Superior temporal gyrus (tissue), 1 donor: ENCODE data around the gene CFAP77.

Experiments
- DNase-seq: peaks from one replicate; pipeline ENCODE4 v3.0.0-alpha.2; 2016; ENCODE audit errors: extremely low spot score

Gene CFAP77

GRCh38 chr9:132579427-132579798, 169.4 kb downstream of the CFAP77 start:
- DNase-seq, result no peak

- DNase-seq, result no peak
Observed at GRCh38 chr9:132582276-132582785, 172.3 kb downstream of the CFAP77 start, which contains the start of gene BARHL1. BARHL1 (plus strand) TSS chr9:132582606; CDS start chr9:132582798, 192 bp downstream.

GRCh38 chr9:132582786-132583583, 173.0 kb downstream of the CFAP77 start:
- DNase-seq, result no peak

DNA sequence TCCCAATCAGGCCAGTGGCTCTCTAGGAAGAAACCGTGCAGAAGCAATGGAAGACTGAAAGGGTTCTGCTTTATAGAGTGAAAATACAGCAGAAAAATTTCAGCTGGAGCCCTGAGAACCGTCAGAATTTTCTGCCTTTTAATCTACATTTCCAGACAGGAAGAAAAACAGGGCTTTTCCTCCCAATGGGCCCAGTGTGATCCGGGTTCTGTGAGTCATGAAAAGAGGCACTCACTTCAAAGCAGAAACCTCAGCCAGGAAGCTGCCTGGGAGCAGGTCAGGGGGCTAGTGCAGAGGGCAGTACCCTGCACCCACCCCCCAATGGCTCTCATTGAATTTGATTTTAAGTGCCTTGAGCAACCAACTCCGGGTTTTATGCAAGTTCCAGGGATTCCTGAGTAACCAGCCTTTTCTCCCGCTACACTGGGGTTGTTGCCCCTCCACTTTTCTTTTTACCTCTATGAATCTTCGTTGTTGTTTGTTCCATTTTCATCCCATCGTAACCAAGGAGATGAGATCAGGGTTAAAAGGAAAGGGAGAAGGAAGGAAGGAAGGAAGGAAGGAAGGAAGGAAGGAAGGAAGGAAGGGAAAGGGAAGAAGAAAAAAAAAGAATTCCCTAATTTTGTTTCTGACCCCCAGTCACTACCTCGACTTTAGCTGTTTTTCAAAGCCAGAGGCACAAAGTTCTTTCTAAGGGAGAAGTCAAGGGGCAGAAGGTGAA, 173.7 kb downstream of the CFAP77 start:
- DNase-seq, result no peak

DNA sequence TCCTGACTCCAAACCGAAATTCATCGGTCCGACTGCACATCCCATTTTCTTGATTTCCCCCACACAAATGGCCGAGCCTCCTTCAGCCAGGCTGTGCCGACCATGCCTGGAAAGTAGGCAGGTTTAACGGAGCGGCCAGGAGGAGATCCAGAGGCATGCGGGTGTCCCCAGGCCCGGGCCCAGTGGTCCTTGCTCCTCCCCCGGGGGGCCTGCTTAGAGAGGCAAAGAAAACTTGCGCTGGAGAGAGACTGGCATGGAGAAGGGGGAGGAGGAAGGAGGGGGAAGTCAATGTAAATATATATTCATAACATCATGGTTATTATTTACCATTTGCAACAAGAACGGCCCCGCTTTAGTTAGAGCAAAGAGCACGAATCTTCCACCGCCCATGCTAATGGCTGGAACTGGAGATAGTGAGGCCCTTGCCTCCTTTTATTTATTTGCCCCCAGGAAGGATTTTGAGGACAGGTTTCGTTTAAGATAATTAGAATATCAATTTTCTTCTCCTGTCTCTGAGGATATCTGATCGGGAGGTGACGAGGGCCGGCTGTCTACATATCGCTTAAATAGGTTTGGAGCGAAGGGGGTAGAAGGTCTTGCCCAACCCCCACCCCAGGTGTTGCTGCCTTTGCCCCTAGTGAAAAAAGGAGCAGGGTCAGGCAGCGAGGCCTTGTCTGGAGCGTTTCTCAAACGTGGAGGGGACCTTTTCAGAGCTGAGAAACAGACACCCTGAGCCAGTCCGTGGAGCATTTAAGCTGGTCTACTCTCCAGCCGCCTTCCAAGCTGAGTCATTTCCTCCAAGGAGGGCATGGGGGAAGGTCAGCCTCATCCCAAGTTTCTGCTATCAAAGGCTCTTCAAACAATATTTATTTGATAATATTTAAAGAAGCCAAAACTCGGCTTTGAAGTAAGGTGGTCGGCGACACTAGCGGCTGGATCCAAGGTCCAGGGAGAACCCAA, 174.9 kb downstream of the CFAP77 start:
- no peak for DNase-seq

- DNase-seq, result no peak
Observed at GRCh38 chr9:132585954-132586829, 176.2 kb downstream of the CFAP77 start.

DNA sequence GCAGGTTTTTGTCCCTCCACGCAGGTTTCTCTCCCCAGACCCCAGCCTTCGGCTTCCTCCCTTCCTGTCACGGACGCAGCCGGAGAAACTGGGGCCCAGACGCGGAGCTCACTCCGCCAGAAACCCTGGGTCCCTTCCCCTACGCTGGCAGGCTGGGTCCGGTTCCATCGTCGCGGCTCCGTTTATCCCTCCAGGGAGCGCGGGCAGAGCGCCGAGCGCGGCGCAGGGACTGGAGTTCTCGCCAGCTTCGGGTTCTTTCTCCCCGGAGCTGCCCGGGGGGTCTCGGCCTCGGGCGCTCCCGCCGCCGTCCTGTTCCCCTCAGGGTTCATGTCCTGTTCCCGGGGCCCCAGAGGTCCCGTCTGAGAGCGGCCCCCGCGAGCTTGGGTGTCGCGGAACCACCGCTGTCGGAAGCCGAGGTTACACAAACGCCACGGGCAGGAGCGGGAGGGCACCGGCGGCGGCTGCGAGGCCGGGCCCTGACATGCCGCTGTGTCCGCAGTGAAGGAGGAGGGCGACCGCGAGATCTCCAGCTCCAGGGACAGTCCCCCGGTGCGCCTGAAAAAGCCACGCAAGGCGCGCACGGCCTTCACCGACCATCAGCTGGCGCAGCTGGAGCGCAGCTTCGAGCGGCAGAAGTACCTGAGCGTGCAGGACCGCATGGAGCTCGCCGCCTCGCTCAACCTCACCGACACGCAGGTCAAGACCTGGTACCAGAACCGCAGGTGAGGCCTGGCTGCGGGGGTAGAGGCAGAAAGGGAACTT, 177.0 kb downstream of the CFAP77 start:
- no peak for DNase-seq

GRCh38 chr9:132587592-132587955, 177.6 kb downstream of the CFAP77 start:
- no peak for DNase-seq

- DNase-seq, result no peak
Observed at GRCh38 chr9:132588098-132588497, 178.1 kb downstream of the CFAP77 start.

GRCh38 chr9:132588501-132589147, 178.6 kb downstream of the CFAP77 start:
- DNase-seq, result no peak

- DNase-seq, result no peak
Observed at GRCh38 chr9:132589148-132590036, 179.4 kb downstream of the CFAP77 start.

- no peak for DNase-seq
Observed at GRCh38 chr9:132590037-132590317, 180.0 kb downstream of the CFAP77 start.

DNA sequence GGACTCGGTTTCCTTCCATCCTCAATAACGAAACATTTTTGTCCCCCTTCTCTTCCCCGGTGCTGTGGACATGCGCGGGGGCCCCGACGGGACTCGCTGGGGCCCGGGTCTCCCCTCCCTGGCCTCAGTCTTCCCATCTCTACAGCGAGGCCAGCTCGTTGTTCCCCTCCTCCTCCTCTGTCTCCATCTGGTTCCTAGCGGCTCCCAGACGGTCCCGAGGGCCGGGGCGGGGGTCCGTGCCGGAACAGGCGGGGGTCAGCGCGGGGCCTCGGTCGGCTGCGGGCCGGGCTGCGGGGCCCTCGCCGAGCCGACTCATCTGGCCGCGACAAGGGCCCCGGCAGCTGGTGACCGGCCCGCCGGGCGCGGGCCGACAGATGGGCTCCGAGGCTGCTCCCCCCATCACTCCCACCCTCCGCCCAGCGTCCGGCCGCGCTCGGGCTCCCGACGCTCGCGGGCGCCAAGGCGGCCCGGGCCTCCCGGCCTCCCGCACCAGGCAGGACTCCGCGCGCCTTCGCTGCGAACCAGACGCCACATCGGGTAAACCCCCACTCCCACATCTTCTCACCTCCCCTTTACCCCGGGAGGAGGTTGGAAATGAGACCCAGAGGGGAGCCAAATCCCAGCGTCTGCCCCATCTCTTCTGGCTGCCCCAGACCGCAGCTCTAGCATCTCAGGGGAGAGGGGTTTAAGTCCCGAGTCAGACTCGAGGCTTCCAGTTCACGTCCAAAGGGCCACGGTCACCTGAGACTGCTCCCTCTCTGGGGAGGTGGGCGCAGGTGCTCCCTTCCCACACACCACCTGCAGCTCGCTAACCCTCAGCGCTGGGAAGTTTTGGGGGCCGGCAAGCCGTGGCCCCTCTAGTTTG, 180.5 kb downstream of the CFAP77 start:
- no peak for DNase-seq

GRCh38 chr9:132591244-132591643, 181.2 kb downstream of the CFAP77 start:
- no peak for DNase-seq

- DNase-seq, result no peak
Observed at GRCh38 chr9:132591751-132592314, 181.8 kb downstream of the CFAP77 start.

- no peak for DNase-seq
Observed at GRCh38 chr9:132592451-132592850, 182.4 kb downstream of the CFAP77 start.

DNA sequence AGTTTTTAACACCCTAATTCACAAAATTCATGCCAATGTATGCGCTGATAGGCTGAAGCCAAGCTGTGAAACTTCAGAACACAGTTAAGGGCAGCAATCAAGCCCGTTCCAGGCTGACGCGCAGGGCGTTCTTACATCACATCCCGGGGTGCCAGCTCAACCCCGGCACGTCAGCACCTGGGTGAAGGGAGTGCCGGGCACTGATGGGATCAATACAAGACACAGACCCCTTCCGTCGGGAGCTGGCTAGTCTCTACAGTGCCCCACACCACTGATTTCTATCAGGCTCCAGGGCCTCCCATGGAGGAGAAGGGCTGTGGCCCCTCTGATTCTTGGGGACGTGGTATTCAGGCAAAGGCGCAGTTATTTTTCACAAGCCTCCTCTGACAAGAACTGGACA, 184.4 kb downstream of the CFAP77 start:
- no peak for DNase-seq
